GM21360 (cell line): ENCODE data around the gene CYP2F1.
"Not testable (repeated sequence)": the region's sequence is repeated elsewhere in the genome, so short reads cannot be mapped to it uniquely, and the experiment has no call there.

Experiments used
- ATAC-seq: cut with Tn5 transposase; IDR thresholded peaks from one replicate; pipeline ENCODE4 v1.9.1; 2021; ENCODE audit warnings: mild to moderate bottlenecking, moderate library complexity; ENCODE audit not compliant: unreplicated experiment

CYP2F1 gene, protein sequence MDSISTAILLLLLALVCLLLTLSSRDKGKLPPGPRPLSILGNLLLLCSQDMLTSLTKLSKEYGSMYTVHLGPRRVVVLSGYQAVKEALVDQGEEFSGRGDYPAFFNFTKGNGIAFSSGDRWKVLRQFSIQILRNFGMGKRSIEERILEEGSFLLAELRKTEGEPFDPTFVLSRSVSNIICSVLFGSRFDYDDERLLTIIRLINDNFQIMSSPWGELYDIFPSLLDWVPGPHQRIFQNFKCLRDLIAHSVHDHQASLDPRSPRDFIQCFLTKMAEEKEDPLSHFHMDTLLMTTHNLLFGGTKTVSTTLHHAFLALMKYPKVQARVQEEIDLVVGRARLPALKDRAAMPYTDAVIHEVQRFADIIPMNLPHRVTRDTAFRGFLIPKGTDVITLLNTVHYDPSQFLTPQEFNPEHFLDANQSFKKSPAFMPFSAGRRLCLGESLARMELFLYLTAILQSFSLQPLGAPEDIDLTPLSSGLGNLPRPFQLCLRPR

DNA sequence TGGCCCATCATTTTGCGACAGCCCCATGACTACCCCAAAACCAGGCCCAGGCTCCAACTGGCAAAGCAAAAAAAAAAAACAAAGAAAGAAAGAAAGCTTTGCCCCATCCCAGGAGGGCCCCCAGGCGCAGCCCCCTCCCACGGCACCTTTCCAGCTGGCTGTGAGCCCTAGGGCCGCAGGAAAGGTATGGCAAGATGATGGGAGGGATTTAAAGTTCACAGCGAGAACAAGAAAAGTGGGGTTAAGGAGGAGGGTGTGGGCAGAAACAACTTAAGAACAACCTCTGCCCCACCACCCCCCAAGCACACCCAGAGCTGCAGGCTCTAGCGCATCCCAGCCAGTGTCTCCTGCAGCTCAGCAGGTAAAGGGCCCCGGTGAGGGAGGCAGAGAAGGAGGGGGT, at the start of gene CYP2F1:
Gene CYP2F1, plus strand, starts transcription at position 301 of the 400 bp plus-strand sequence. CDS start 1,757 bp downstream, outside the sequence.
- ATAC-seq: no peak

DNA sequence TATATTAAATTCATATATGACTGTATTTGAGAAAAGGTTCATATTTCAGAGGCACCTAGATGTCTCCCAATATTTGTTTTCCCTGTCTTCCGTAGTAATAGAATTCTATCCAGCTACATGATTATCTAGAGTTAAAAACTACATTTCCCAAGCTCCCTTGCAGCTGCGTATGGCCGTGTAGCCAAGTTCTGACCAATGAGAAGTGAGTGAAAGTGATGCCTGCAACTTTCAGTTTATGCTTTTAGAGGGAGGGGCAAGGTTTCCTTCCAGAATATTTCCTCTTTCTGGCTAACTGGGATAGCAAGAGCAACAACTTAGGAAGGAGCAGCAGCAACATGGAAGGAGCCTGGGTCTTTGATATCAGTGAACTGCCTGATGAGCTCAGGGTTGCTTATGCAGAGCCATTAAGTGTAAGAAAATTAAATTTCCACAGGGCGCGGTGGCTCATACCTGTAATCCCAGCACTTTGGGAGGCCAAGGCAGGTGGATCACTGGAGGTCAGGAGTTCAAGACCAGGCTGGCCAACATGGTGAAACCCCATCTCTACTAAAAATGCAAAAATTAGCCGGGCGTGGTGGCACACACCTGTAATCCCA, 49.2 kb upstream of the CYP2F1 start:
- ATAC-seq: no peak

DNA sequence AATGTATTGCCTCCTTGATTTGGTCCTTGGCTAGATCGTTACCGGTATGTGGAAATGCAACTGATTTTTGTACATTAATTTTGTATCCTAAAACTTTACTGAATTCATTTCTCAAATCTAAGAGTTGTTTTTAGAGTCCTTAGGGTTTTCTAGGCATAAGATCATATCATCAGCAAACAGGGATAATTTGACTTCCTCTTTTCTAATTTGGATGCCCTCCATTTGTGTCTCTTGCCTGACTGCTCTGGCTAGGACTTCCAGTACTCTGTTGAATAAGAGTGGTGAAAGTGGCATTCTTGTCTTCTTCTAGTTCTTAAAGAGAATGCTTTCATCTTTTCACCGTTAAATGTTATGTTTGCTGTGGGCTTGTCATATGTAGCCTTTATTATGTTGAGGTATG, 37.9 kb upstream of the CYP2F1 start:
- ATAC-seq: no peak

DNA sequence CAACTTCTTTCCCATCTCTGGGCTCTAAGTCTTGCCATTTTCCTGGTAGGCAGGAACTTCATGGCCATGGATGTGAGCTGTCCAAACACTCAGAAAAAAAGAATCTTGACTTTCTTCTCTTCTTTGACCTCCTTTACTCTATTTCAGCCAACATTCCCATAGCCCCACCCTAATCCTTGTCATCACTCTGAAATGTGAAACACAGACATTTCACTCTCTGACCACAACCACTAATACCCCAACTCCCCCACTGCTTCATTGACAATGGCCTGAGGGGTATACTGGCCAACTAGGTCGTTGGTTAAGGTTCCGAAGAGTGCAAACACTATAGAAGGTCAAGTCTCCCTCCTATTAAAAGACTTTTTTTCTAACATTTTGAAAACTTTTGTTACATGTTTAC, 30.7 kb upstream of the CYP2F1 start:
- ATAC-seq: no peak

DNA sequence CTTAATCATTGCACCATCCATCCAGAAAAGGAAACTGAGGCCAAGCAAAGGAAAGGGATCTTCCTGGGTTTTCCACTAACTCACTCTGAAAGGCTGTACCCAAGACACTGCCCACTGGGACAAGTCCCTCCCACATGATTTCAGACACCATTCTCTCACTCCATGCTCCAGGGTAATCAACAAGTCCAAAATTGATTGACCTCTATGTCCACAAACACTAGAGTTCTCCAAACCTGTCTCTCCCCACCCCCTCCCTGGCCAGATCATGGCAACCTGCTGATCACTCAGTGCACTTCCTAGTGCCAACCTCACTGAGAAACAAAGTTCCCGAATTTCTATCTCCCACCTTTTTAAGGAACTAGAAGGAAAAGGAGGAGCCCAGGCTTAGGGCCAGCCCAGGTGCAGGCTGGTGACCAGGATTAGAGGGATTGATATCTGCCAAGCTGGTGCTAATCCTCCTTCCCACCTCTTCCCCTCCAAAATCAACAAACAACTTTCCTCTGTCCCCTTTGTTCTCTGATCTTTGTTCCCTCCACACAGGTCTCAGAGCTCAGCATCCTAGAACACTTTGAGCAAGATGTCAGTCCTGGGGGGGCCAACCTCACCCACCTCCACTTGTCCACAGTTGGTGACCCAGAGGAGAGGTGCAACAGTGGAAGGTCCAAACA, 28.4 kb upstream of the CYP2F1 start:
- ATAC-seq: no peak

DNA sequence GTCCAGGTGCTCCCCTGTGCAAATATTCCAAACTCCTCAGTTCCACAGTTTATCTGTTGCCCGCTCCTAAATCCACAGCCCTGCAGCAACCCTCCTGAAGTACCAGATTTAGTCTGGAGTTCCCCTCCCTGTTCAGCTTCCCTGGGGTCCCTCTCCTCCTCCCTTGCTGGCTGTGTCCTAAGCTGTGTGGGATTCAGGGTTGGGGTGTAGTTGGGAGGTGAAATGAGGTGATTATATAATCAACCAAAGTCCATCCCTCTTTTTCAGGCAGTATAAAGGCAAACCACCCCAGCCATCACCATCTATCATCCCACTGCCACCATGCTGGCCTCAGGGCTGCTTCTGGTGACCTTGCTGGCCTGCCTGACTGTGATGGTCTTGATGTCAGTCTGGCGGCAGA, 26.1 kb upstream of the CYP2F1 start, which contains the start of gene CYP2A13:
Gene CYP2A13, plus strand, starts transcription at position 301 of the 400 bp plus-strand sequence. Its CDS starts 21 bp downstream, at position 322.
- ATAC-seq: no peak

DNA sequence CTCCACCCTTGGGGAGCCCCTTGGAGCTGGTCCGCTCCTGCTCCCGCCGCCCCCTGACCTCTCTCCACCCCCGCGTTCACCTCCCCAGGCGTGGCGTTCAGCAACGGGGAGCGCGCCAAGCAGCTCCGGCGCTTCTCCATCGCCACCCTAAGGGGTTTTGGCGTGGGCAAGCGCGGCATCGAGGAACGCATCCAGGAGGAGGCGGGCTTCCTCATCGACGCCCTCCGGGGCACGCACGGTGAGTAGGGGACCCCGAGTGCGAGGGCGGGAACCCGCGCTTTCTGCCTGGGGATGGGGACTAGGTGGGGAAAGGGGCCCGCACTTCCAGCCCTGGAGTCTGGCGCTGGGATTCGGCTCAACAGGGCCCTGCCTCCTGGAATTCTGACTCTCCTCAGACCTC, 24.3 kb upstream of the CYP2F1 start:
- no peak for ATAC-seq

DNA sequence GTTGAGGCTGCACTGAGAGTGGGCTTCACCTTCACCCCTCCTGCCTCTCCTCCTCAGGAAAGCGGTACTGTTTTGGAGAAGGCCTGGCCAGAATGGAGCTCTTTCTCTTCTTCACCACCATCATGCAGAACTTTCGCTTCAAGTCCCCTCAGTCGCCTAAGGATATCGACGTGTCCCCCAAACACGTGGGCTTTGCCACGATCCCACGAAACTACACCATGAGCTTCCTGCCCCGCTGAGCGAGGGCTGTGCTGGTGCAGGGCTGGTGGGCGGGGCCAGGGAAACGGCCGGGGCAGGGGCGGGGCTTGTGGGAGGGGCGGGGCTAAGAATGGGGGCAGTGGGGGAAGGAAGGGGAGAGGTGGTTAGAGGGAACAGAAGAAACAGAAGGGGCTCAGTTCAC, 18.5 kb upstream of the CYP2F1 start:
- no peak for ATAC-seq

DNA sequence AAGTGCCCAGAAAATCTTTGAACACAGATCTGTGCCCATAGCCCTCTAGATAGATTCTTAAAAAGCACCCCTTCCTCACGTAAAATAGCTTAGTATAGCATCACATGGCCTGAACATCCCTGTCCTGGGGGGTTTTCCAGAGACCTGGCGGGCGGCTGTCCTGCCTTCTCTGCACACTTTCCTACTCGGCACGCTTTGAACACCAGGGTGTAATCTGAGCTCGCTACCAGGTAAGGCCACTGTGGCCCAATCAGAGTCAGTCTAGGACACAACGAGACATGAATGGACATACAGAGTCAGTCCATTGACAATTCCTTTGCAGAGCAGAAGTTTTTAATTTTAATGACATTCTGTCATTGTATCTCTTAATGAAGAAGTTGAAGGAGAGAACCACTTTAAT, 17.9 kb upstream of the CYP2F1 start:
- ATAC-seq: no peak

DNA sequence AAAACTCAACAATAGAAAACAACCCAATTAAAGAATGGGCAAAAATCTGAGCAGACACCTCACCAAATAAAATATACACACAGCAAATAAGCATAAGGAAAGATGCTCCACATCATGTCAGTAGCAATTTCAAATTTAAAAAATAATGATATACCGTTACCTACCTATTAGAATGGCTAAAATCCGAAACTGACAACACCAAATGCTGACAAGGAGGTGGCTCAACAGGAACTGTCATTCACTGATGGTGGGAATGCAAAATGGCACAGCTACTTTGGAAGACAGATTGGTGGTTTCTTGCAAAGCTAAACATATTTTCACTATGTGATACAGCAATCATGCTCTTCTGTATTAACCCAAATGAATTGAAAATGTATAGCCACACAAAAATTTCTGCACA, 16.9 kb upstream of the CYP2F1 start:
- no peak for ATAC-seq

DNA sequence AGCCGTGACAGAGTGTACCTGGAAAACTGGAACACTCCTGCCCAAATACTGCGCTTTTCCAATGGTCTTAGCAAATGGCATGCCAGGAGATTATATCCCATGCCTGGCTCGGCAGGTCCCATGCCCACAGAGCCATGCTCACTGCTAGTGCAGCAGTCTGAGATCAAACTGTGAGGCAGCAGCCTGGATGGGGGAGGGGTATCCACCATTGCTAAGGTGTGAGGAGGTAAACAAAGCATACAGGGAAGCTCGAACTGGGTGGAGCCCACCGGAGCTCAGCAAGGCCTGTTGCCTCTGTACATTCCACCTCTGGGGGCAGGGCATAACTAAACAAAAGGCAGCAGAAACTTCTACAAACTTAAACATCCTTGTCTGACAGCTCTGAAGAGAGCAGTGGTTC, 15.5 kb upstream of the CYP2F1 start:
- ATAC-seq: no peak

DNA sequence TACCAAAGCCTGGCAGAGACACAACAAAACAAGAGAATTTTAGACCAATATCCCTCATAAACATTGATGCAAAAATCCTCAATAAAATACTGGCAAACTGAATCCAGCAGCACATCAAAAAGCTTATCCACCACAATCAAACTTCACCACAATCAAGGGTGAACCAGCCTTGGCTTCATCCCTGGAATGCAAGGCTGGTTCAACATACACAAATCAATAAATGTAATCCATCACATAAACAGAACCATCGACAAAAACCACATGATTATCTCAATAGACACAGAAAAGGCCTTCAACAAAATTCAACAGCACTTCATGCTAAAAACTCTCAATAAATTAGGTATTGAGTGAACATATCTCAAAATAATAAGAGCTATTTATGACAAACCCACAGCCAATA, 12.0 kb upstream of the CYP2F1 start:
- ATAC-seq: not testable (repeated sequence)

DNA sequence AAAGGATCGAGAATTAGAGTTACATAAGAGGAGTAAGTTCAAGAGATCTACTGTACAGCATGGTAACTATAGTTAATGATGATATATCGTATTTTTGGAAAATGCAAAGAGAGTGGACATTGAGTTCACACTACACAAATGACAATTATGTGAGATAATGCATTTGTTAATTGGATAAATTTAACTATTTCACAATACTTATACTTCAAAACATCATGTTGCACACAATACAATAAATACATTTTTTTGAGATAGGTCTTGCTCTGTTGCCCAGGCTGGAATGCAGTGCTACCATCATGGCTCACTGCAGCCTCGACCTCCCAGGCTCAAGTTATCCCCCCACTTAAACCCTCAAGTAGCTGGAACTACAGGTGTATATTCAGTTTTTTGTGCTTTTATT, 8.1 kb upstream of the CYP2F1 start:
- no peak for ATAC-seq

DNA sequence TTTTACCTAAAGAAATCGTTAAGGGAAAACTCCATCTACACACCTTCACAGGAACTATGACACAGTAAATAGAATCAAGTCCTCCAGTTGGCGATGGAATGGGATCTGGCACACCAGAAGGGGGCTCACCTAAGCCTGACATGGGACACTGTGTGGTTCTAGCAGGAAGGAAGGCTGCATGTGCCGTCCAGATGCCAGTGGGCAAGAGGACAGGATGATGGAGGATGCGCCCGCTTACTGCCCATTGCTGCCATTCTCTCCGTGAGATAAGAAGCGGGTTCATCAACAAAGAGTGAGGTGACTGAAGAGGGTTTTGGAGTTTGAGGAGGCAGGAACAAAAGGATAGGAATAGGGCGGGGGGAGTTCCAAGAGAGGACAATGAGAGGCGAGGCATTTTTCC, 2.9 kb upstream of the CYP2F1 start:
- ATAC-seq: no peak

DNA sequence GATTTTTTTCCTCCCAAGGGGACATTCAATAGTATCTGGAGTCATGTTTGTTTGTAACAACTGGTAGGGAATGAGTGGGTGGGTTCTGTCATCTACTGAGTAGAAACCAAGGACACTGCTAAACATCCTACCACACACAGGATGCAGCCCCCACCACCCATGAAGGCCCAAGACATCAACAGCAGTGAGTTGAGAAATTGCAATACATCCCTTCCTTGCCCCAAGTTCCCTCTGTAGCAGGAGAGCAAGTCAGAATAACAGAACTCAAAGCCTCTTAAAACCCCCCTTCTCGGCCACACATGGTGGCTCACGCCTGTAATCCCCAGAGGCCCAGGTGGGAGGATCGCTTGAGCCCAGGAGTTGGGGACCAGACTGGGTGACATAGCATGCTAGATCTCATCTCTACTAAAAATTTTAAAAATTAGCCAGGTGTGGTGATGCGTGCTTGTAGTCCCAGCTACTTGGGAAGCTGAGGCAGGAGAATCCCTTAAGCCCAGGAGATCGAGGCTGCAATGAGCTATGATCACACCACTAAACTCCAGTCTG, 2.4 kb upstream of the CYP2F1 start:
- ATAC-seq: no peak

DNA sequence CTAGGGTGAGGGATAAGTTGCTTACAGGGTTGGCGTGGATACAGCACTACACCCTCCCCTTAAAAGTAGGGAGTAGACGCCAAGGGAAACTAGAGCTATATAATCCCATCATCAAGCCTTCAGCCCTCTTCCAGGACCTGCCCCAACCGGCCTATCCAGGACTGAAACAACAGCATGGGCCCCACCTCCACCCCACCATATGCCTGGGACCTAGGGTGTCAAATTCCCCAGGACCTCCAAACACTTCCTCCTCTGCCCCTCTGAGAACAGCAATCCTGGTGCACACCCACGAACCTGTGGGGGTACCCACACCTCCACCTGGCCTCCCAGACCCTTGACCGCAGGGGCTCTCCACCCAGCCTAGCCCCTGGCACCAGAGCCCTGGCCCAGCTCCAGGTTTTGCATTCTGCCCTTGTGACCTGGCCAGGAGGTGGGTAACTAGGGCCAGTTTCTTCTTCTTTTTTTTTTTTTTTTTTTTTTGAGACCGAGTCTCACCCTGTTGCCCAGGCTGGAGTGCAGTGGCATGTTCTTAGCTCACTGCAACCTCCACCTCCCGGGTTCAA, 1.4 kb upstream of the CYP2F1 start:
- ATAC-seq: no peak

DNA sequence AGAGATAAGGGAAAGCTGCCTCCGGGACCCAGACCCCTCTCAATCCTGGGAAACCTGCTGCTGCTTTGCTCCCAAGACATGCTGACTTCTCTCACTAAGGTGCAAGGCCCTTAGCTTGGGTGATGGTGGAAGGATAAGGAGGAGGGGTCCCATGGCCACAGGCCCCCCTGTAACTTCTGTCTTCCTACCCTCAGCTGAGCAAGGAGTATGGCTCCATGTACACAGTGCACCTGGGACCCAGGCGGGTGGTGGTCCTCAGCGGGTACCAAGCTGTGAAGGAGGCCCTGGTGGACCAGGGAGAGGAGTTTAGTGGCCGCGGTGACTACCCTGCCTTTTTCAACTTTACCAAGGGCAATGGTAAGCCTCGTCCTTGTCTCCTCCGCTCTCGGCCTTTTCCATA, 2.0 kb downstream of the CYP2F1 start:
- no peak for ATAC-seq

DNA sequence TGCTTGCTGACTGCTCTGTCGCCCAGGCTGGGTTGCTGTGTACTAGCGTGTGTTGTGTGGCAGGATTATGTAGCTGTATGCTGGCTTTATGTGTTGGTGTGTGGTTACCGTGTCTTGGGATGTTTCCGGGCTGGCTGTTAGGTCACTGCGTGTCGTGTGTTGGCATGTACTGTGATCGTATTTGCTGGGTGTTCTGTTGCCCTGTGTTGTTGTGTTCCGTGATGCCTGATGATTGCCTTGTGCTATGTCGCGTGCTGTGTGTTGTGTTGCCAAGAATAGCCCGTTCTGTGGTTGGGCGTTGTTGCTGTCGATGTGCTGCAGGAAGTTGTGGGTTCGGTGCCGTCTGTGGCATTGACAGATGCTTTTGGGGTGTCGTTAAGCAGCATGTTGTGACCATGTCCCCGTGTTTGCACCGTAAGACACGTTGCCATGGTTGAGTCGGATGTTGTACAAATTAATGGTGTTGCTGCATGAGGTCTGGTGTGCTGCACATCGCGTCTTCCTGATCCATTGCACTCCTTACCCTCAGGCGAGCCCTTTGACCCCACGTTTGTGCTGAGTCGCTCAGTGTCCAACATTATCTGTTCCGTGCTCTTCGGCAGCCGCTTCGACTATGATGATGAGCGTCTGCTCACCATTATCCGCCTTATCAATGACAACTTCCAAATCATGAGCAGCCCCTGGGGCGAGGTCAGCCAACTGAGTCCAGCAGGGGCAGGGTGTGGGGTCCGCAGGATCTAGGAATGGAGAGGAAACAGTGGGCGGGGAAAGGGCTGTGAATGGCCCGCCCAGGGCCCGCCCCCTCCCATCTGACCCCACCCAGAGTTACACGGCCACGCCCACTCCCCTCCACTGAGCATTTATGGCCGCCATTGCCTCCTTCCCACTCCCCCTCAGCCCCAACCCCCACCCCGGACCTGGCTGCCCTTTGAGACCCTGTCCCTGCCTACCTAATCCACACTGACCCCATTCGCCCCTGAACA, 7.0 kb downstream of the CYP2F1 start:
- ATAC-seq: not testable (repeated sequence)

DNA sequence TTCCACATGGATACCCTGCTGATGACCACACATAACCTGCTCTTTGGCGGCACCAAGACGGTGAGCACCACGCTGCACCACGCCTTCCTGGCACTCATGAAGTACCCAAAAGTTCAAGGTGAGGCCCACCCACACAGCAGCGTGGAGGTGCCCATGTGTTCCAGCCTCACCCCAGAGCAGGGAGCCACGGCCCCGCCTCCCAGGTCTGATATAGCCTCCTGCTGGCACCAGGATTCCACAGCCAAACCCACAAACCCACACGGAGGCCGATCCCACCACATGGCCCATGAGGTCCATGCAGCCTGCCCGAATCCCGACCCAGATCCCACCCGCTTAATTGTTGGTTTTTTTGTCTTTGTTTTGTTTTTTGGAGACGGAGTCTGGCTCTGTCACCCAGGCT, 8.6 kb downstream of the CYP2F1 start:
- not testable (repeated sequence) for ATAC-seq

DNA sequence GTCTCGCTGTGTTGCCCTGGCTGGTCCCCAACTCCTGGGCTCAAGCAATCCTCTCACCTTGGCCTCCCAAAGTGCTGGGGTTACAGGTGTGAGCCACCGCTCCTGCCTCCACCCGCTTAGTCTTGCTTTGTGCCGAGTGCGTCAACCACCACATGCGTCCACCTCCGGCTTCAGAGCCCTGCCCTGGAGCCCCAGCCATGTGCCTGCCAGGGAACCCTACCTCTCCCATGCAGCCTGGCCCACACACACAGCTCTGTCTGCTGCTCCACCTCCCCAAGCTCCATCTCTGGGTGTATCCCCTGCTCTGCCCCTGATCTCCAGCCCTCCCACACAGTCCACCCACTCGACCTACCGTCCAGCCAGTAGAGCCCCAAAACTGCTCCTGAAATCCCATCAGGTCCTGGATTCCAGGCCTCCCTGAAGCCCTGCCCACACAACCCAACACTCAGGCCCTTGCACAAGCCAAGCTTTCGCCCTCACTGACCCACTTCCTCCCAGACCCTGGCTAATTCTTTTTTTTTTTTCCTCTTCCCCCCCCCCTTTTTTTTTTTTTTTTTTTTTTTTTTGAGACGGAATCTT, 9.6 kb downstream of the CYP2F1 start:
- no peak for ATAC-seq
